Measurements from ENCODE around the gene PTPN9. TPM values are rescaled to one million over a fixed set of nuclear protein-coding genes. Genes with fewer than 3 reads are reported as not detected.

PTPN9 gene
- total and polyA plus RNA-seq, 10 of the 15 experiments (the other 5 are each of a cell fraction or from before 2014, with no cell fraction given): 7.8 to 29.1 (median 18.5) TPM

DNA sequence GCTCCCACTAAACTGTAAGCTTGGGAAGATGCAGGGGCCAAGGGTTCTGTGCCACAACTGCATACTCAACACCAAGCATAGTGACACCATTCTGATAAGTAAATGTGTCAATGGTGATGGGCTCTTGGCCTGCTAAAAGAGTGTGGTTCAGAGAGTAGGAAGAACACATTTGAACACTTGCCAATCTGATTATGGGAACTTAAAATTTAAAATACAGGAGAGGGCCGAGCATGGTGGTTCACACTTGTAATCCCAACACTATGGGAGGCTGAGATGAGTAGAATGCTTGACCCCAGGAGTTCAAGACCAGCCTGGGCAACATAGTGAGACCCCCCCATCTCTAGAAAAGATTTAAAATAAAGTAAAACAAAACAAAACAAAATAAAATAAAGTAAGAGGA, 34.1 kb downstream of the PTPN9 start (continued):
- TF ChIP-seq, protein P1, sequence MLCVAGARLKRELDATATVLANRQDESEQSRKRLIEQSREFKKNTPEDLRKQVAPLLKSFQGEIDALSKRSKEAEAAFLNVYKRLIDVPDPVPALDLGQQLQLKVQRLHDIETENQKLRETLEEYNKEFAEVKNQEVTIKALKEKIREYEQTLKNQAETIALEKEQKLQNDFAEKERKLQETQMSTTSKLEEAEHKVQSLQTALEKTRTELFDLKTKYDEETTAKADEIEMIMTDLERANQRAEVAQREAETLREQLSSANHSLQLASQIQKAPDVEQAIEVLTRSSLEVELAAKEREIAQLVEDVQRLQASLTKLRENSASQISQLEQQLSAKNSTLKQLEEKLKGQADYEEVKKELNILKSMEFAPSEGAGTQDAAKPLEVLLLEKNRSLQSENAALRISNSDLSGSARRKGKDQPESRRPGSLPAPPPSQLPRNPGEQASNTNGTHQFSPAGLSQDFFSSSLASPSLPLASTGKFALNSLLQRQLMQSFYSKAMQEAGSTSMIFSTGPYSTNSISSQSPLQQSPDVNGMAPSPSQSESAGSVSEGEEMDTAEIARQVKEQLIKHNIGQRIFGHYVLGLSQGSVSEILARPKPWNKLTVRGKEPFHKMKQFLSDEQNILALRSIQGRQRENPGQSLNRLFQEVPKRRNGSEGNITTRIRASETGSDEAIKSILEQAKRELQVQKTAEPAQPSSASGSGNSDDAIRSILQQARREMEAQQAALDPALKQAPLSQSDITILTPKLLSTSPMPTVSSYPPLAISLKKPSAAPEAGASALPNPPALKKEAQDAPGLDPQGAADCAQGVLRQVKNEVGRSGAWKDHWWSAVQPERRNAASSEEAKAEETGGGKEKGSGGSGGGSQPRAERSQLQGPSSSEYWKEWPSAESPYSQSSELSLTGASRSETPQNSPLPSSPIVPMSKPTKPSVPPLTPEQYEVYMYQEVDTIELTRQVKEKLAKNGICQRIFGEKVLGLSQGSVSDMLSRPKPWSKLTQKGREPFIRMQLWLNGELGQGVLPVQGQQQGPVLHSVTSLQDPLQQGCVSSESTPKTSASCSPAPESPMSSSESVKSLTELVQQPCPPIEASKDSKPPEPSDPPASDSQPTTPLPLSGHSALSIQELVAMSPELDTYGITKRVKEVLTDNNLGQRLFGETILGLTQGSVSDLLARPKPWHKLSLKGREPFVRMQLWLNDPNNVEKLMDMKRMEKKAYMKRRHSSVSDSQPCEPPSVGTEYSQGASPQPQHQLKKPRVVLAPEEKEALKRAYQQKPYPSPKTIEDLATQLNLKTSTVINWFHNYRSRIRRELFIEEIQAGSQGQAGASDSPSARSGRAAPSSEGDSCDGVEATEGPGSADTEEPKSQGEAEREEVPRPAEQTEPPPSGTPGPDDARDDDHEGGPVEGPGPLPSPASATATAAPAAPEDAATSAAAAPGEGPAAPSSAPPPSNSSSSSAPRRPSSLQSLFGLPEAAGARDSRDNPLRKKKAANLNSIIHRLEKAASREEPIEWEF (IDR thresholded peaks at IDR 0.05; ENCODE audit: insufficient replicate concordance, low read depth, low read length): no peak
- TF ChIP-seq RAD51 (IDR thresholded peaks at IDR 0.05) (no peak), TCF3 (IDR thresholded peaks at IDR 0.05; ENCODE audit: borderline replicate concordance, insufficient read depth, low read depth, low read length) (no peak)

DNA sequence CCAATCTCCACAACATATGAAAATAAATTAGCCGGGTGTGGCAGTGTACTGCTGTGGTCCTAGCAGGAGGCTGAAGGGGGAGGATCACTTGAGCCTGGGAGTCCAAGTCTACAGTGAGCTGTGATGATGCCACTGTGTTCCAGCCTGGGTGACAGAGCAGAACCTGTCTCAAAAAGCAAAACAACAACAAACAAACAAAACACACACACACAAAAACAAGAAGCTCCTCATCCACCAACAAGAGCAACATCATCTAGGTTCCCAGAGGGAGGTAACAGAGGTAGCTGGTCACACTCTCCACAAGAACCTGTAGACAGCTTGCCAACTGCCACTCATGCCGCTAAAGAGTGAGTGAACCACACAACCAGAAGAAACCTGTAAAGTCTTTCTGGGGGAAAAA, 34.8 kb downstream of the PTPN9 start:
- CTCF ChIA-PET: interaction anchor here (1.0 to 1.2 kb wide), 2 partner anchors 15 to 140 kb away, joined by 3 read pairs; no protein-coding TSS in a partner anchor
- FAIRE-seq (peak; percentile 64), DNase-seq (ENCODE audit: low read depth, low spot score) (no peak), ATAC-seq (no peak)
- SMC1A ChIA-PET (ENCODE audit: uncharacterized antibody, unreplicated experiment): no interaction called here
- Histone ChIP-seq H3K9ac (ENCODE audit: control insufficient read depth, insufficient read depth, low read length) (no peak overlapping the region), H3K79me2 (ENCODE audit: control insufficient read depth, insufficient read depth, low read length) (peaks cover 5% of the 10 kb centered on the region), H2AFZ (ENCODE audit: control insufficient read depth, low read depth, low read length) (no peak overlapping the region), H3K27me3 (replicated peaks in 1 of 2; ENCODE audit: control insufficient read depth in 2 of 2, insufficient read depth in 2 of 2, low read length in 1 of 2) (no peaks in the 10 kb centered on the region), H3K4me2 (ENCODE audit: control insufficient read depth, insufficient read depth) (no peak overlapping the region), H3K36me3 (ENCODE audit: control insufficient read depth in 2 of 2, insufficient read depth in 2 of 2, low read length in 1 of 2) (no peaks in the 10 kb centered on the region), H3K9me3 (replicated peaks; ENCODE audit: control insufficient read depth, insufficient read depth, low read length) (no peaks in the 10 kb centered on the region), H4K20me1 (ENCODE audit: control insufficient read depth, insufficient read depth) (no peaks in the 10 kb centered on the region), H3K27ac (ENCODE audit: control insufficient read depth, insufficient read depth) (no peak overlapping the region), H3K4me3 (no peak overlapping the region), H3K4me1 (ENCODE audit: control insufficient read depth, insufficient read depth, low read length) (no peaks in the 10 kb centered on the region)
- POLR2A ChIA-PET: interaction anchor here (0.9 kb wide), 1 partner anchor 91 kb away, joined by 3 read pairs; no protein-coding TSS in a partner anchor
- WGBS (ENCODE audit: insufficient coverage, insufficient replicate concordance, low lambda C conversion rate, missing lambda C conversion rate): 73% methylated on average over 2 of the region's 2 CpGs
- in situ Hi-C loops (cut with MboI): no loop called here
- BruUV-seq (replicated peaks): no TSS peak
- RAD21 ChIA-PET (ENCODE audit: unreplicated experiment): interaction anchor here (1.6 kb wide), 1 partner anchor 177 kb away, joined by 4 read pairs; no protein-coding TSS in a partner anchor
- intact Hi-C loops (cut with micrococcal nuclease; ENCODE audit: unreplicated experiment): no loop called here
- TF ChIP-seq ZNF24 (IDR thresholded peaks at IDR 0.05) (no peak), ZNF217 (IDR thresholded peaks at IDR 0.05) (no peak), FOS (IDR thresholded peaks at IDR 0.05; ENCODE audit: borderline replicate concordance, extremely low read depth, insufficient read length) (no peak), TCF12 (IDR thresholded peaks at IDR 0.05; ENCODE audit: low read depth, low read length) (no peak), GATAD2B (conservative IDR thresholded peaks at IDR 0.05; ENCODE audit: low read depth) (no peak), POU2F2 (IDR thresholded peaks at IDR 0.05; ENCODE audit: borderline replicate concordance, low read depth, low read length) (no peak), ATF7 (IDR thresholded peaks at IDR 0.05; ENCODE audit: low read depth) (no peak), BCL11A (IDR thresholded peaks at IDR 0.05; ENCODE audit: low read depth, low read length) (no peak), SUPT20H (IDR thresholded peaks at IDR 0.05; ENCODE audit: borderline replicate concordance, control insufficient read depth, low read depth, low read length) (no peak), SMC3 (IDR thresholded peaks at IDR 0.05; ENCODE audit: borderline replicate concordance, low read length) (no peak), PAX8 (IDR thresholded peaks at IDR 0.05) (no peak), LARP7 (IDR thresholded peaks at IDR 0.05) (no peak), TAF1 (IDR thresholded peaks at IDR 0.05; ENCODE audit: borderline replicate concordance, low read depth, low read length) (no peak)
- TF ChIP-seq, protein P2, sequence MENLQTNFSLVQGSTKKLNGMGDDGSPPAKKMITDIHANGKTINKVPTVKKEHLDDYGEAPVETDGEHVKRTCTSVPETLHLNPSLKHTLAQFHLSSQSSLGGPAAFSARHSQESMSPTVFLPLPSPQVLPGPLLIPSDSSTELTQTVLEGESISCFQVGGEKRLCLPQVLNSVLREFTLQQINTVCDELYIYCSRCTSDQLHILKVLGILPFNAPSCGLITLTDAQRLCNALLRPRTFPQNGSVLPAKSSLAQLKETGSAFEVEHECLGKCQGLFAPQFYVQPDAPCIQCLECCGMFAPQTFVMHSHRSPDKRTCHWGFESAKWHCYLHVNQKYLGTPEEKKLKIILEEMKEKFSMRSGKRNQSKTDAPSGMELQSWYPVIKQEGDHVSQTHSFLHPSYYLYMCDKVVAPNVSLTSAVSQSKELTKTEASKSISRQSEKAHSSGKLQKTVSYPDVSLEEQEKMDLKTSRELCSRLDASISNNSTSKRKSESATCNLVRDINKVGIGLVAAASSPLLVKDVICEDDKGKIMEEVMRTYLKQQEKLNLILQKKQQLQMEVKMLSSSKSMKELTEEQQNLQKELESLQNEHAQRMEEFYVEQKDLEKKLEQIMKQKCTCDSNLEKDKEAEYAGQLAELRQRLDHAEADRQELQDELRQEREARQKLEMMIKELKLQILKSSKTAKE (IDR thresholded peaks at IDR 0.05; ENCODE audit: low read depth, poor library complexity, severe bottlenecking): no peak
